Measurements from ENCODE around the gene GJA1. TPM values are rescaled to one million over a fixed set of nuclear protein-coding genes. Genes with fewer than 3 reads are reported as not detected.
"Not testable (repeated sequence)": the region's sequence is repeated elsewhere in the genome, so short reads cannot be mapped to it uniquely, and the experiment has no call there.

Gene GJA1
- total RNA-seq, 4 donors from 2014 or later, result 6.8 to 10.8 (median 9.2) TPM

DNA sequence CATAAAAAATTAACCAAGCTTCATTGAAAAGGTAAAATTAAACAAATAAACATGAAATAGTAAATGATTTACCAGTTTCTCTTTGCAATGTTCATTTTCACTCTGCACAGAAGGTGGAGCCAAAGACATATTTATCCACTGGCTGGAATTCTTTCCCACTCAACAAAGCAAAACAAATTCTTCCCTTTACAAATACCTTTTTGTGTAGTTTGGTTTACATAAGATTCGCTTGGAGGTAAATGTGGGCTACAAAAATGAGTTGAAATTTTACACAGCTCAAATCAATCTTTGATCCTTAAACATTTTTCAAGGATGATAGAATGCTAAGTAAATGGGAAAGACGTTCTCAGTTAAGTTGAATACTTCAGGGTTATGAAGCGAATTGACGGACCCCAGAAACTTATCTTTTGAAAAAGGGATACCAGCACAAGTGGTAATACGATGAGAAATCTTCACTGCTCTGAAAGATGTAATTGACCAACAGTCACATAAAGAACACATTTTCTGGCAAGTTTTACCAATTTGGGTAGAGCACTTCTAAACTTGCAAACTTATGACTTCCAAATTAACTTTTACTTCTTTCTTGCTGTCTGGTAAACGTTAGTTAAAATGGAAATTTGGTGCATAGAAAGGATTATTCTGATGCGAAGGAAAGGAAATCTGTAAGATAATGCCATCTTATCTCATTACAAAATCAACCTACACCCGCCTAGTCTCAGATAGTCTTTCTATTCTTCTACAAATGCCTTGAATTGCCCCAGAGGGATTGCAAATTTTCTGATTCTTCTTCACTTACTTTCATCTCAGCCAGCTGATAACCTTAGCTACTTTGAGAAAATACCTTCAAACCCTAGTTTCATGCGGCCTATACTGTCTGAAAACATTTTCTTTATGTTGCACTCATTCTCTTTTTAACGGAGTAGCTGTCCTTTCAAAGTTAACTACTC is 4.7 kb upstream of the GJA1 start:
- Histone ChIP-seq H3K36me3 (no peaks in the 10 kb centered on the region), H3K9me3 (no peaks in the 10 kb centered on the region), H3K4me3 (no peak overlapping the region), H3K27ac (no peak overlapping the region), H3K4me1 (no peaks in the 10 kb centered on the region), H3K27me3 (peaks cover 5 to 7% (median 7%) of the 10 kb centered on the region in 3 donors)
- DNase-seq, result no peak
- intact Hi-C loops (cut with DNase I; ENCODE audit: low total_unique reads), result loop anchor here (1.0 to 10.0 kb wide), 5 partner anchors 224 to 944 kb away; no protein-coding TSS in a partner anchor
- peak in 1 of 2 donors; percentile 66 for ATAC-seq
- in situ Hi-C loops (cut with MboI; ENCODE audit: low sequenced_read_pairs in 4 of 4), result loop anchor here in 3 of 4 donors (5.0 to 25.0 kb wide), 4 partner anchors 417 to 754 kb away; no protein-coding TSS in a partner anchor
- TF ChIP-seq, protein P1, sequence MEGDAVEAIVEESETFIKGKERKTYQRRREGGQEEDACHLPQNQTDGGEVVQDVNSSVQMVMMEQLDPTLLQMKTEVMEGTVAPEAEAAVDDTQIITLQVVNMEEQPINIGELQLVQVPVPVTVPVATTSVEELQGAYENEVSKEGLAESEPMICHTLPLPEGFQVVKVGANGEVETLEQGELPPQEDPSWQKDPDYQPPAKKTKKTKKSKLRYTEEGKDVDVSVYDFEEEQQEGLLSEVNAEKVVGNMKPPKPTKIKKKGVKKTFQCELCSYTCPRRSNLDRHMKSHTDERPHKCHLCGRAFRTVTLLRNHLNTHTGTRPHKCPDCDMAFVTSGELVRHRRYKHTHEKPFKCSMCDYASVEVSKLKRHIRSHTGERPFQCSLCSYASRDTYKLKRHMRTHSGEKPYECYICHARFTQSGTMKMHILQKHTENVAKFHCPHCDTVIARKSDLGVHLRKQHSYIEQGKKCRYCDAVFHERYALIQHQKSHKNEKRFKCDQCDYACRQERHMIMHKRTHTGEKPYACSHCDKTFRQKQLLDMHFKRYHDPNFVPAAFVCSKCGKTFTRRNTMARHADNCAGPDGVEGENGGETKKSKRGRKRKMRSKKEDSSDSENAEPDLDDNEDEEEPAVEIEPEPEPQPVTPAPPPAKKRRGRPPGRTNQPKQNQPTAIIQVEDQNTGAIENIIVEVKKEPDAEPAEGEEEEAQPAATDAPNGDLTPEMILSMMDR (IDR thresholded peaks at IDR 0.05 in 4 of 5, conservative IDR thresholded peaks at IDR 0.05 in 1 of 5), result peak; percentile 34 to 79 (median 60)
- TF ChIP-seq POLR2A (IDR thresholded peaks at IDR 0.05), result no peak

- intact Hi-C loops (cut with DNase I; ENCODE audit: low total_unique reads) (loop anchor here (1.0 to 10.0 kb wide), 4 partner anchors 223 to 943 kb away; no protein-coding TSS in a partner anchor), in situ Hi-C loops (cut with MboI; ENCODE audit: low sequenced_read_pairs in 4 of 4) (loop anchor here in 3 of 4 donors (5.0 to 25.0 kb wide), 4 partner anchors 416 to 753 kb away; no protein-coding TSS in a partner anchor)
- not testable (repeated sequence) for H3K27ac ChIP-seq, ATAC-seq, H3K4me1 ChIP-seq, H3K9me3 ChIP-seq, H3K36me3 ChIP-seq, DNase-seq, H3K4me3 ChIP-seq
- peaks cover 13 to 15% (median 15%) of the 10 kb centered on the region in 3 donors for H3K27me3 ChIP-seq
These were observed 3.7 kb upstream of the GJA1 start for GRCh38 chr6:121431776-121432175.

GRCh38 chr6:121434037-121434770 is 1.2 kb upstream of the GJA1 start:
- no peaks in the 10 kb centered on the region for H3K9me3 ChIP-seq
- H3K27me3 ChIP-seq, result peaks cover 18 to 36% (median 30%) of the 10 kb centered on the region in 3 donors
- in situ Hi-C loops (cut with MboI; ENCODE audit: low sequenced_read_pairs in 4 of 4) (loop anchor here in 3 of 4 donors (5.0 to 25.0 kb wide), 4 partner anchors 413 to 751 kb away; no protein-coding TSS in a partner anchor), intact Hi-C loops (cut with DNase I; ENCODE audit: low total_unique reads) (loop anchor here (10.0 kb wide), 2 partner anchors 221 to 941 kb away; no protein-coding TSS in a partner anchor)
- H3K27ac ChIP-seq, result peak overlapping the region; percentile 3 to 79 (median 40)
- ATAC-seq (no peak), DNase-seq (no peak)
- no peak for TF ChIP-seq POLR2A (IDR thresholded peaks at IDR 0.05)
- TF ChIP-seq, protein P1 (IDR thresholded peaks at IDR 0.05 in 4 of 5, conservative IDR thresholded peaks at IDR 0.05 in 1 of 5), result no peak
- no peak overlapping the region for H3K4me3 ChIP-seq
- no peaks in the 10 kb centered on the region for H3K36me3 ChIP-seq
- peaks cover 7 to 13% of the 10 kb centered on the region in 2 donors for H3K4me1 ChIP-seq

GRCh38 chr6:121436274-121436857 is 920 bp downstream of the GJA1 start:
- in situ Hi-C loops (cut with MboI; ENCODE audit: low sequenced_read_pairs in 4 of 4), result loop anchor here in 2 of 4 donors (10.0 to 25.0 kb wide), 2 partner anchors 426 to 748 kb away; no protein-coding TSS in a partner anchor
- ATAC-seq, result peak in 1 of 2 donors; percentile 22

More at GRCh38 chr6:121436274-121436857, 920 bp downstream of the GJA1 start:
- Histone ChIP-seq H3K27ac (peak overlapping the region; percentile 42 to 79 (median 77)), H3K4me3 (peak overlapping the region; percentile 58 to 74 (median 64)), H3K4me1 (peaks cover 7 to 13% of the 10 kb centered on the region in 2 donors), H3K9me3 (no peaks in the 10 kb centered on the region), H3K27me3 (peaks cover 18 to 36% (median 30%) of the 10 kb centered on the region in 3 donors), H3K36me3 (no peaks in the 10 kb centered on the region)
- DNase-seq, result no peak
- intact Hi-C loops (cut with DNase I; ENCODE audit: low total_unique reads), result loop anchor here (5.0 to 10.0 kb wide), 3 partner anchors 71 to 938 kb away; no protein-coding TSS in a partner anchor
- TF ChIP-seq, protein P1 (IDR thresholded peaks at IDR 0.05 in 4 of 5, conservative IDR thresholded peaks at IDR 0.05 in 1 of 5), result no peak
- no peak for TF ChIP-seq POLR2A (IDR thresholded peaks at IDR 0.05)
